ENCODE results near the gene SLC13A3. TPM values are rescaled to one million over a fixed set of nuclear protein-coding genes. Genes with fewer than 3 reads are reported as not detected.

Gene SLC13A3
- total RNA-seq, 1 experiment from 2014 or later, result 17.5 TPM

- no peak overlapping the region for H4K8ac ChIP-seq (replicated peaks; ENCODE audit: insufficient read length, low read depth, low read length)
- no peak overlapping the region for H2AFZ ChIP-seq (ENCODE audit: low read length)
- no CpG with 5 or more reads among the region's 1 CpG for WGBS (ENCODE audit: extremely low coverage, insufficient read length, low lambda C conversion rate)
- H2AK5ac ChIP-seq (ENCODE audit: insufficient read length, low read length), result no peak overlapping the region
- H3K4me3 Mint-ChIP-seq, result no peak overlapping the region
- peaks cover 20 to 24% of the 10 kb centered on the region in 2 experiments for H3K4me1 Mint-ChIP-seq
- no peak overlapping the region for H4K91ac ChIP-seq (ENCODE audit: insufficient read length, low read depth, low read length)
- no peak overlapping the region for H2BK5ac ChIP-seq (ENCODE audit: insufficient read length, low read length)
- H3K14ac ChIP-seq (ENCODE audit: insufficient read depth, low read length), result no peak overlapping the region
- H3T11ph ChIP-seq (ENCODE audit: low read length), result no peak overlapping the region
- H3K4ac ChIP-seq (ENCODE audit: low read depth, low read length), result no peak overlapping the region
- no peak overlapping the region for H2BK20ac ChIP-seq (ENCODE audit: low read depth, low read length, poor library complexity, severe bottlenecking)
- peaks cover 9% of the 10 kb centered on the region; the same call in 1 of the 2 replicates for H3K4me1 ChIP-seq (ENCODE audit: insufficient read depth, low read length)
- no peaks in the 10 kb centered on the region for H3K27me3 ChIP-seq (ENCODE audit: insufficient read depth, low read length)
- no peak overlapping the region for H3K23ac ChIP-seq (ENCODE audit: insufficient read length, low read depth, low read length)
- H2BK120ac ChIP-seq (ENCODE audit: low read depth, low read length, poor library complexity, severe bottlenecking), result no peak overlapping the region
- H2BK12ac ChIP-seq (ENCODE audit: insufficient read length, low read depth, low read length), result no peak overlapping the region
- no peaks in the 10 kb centered on the region for H4K20me1 ChIP-seq (ENCODE audit: control insufficient read depth, insufficient read depth, insufficient read length)
- H3K27ac ChIP-seq (ENCODE audit: insufficient read length, low read depth, low read length), result no peak overlapping the region
- no peak overlapping the region for H4K5ac ChIP-seq (ENCODE audit: insufficient read length, low read depth, low read length)
- H3K23me2 ChIP-seq (ENCODE audit: insufficient read length, low read depth, low read length, poor library complexity, severe bottlenecking), result no peaks in the 10 kb centered on the region
- no peaks in the 10 kb centered on the region for H3K9me3 ChIP-seq (ENCODE audit: control insufficient read depth, low read depth, low read length)
- H2BK15ac ChIP-seq (ENCODE audit: low read depth, low read length), result no peak overlapping the region
- no peak overlapping the region for H3K4me2 ChIP-seq (ENCODE audit: insufficient read depth, insufficient read length, low read length)
- no peak overlapping the region for H3K9ac ChIP-seq (ENCODE audit: extremely low read depth, insufficient read length, low read length)
- no peaks in the 10 kb centered on the region for H3K79me2 ChIP-seq (ENCODE audit: insufficient read depth, low read length)
- H3K36me3 Mint-ChIP-seq (ENCODE audit: insufficient read depth in 1 of 3, low read depth in 3 of 3), result peaks cover 0 to 24% (median 9%) of the 10 kb centered on the region in 3 experiments; a peak in 5 of 7 replicates
- H3K27ac Mint-ChIP-seq, result no peak overlapping the region
- no peaks in the 10 kb centered on the region; a peak in 3 of 5 replicates for H3K9me3 Mint-ChIP-seq
- no peak overlapping the region for H3K56ac ChIP-seq (ENCODE audit: insufficient read length, low read depth, low read length)
- no peak for TF ChIP-seq CTCF (conservative IDR thresholded peaks at IDR 0.05)
- no peak for DNase-seq
- no peak overlapping the region for H3K18ac ChIP-seq (ENCODE audit: insufficient read length, low read depth, low read length)
- H3K27me3 Mint-ChIP-seq (ENCODE audit: low read depth), result no peaks in the 10 kb centered on the region
- H3K79me1 ChIP-seq (ENCODE audit: insufficient read depth, low read depth, low read length, poor library complexity, severe bottlenecking), result no peaks in the 10 kb centered on the region
Measured at GRCh38 chr20:46590443-46590842, 60.8 kb downstream of the SLC13A3 start.

Measured in H9 (cell line).